Nephron (organoid): Measurements from ENCODE around the gene PADI6.

ENCODE experiments used
- H3K27ac Mint-ChIP-seq, 3 experiments: 2 replicates each; pipeline ENCODE4 v1.8.0; 2020; ENCODE audit warnings: mixed read lengths in 3 of 3, mild to moderate bottlenecking in 2 of 3, moderate library complexity in 1 of 3
- H3K27me3 Mint-ChIP-seq: 2 replicates; pipeline ENCODE4 v1.8.0; 2021; ENCODE audit warnings: low read depth, mild to moderate bottlenecking, moderate library complexity, mixed read lengths
- H3K36me3 Mint-ChIP-seq: 2 replicates; pipeline ENCODE4 v1.8.0; 2020; ENCODE audit warnings: low read depth, mixed read lengths
- H3K4me1 Mint-ChIP-seq: 2 replicates; pipeline ENCODE4 v1.8.0; 2020; ENCODE audit warnings: mixed read lengths
- H3K4me3 Mint-ChIP-seq, 3 experiments: 2 replicates each; pipeline ENCODE4 v1.8.0; 2020; ENCODE audit warnings: mild to moderate bottlenecking in 3 of 3, mixed read lengths in 3 of 3, moderate library complexity in 2 of 3
- H3K9me3 Mint-ChIP-seq: 2 replicates; pipeline ENCODE4 v1.8.0; 2020; ENCODE audit warnings: mixed read lengths
- TF ChIP-seq, protein P1 (sequence below), 3 experiments: fragments of 200-600 bp; sonication (generic); IDR thresholded peaks; one replicate each; pipeline ENCODE4 v1.5.0; 2021; ENCODE audit warnings: antibody characterized with exemption in 3 of 3; ENCODE audit not compliant: unreplicated experiment in 3 of 3

PADI6 gene

DNA sequence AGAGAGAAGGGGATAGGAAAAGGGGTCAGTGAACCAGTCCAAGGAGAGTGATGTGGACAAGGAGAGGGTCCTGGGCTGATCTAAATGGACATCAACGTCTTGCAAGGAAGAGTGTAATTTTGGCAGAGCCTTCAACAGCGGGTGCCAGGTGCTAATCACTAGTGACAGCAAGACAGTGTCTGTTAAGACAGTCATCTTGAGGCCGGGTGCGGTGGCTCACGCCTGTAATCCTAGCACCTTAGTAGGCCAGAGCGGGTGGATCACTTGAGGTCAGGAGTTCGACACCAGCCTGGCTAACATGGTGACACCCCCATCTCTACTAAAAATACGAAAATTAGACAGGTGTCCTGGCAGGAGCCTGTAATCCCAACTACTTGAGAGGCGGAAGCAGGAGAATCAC, 12.2 kb upstream of the PADI6 start:
- no peak overlapping the region for H3K27ac Mint-ChIP-seq
- H3K4me3 Mint-ChIP-seq, result no peak overlapping the region
- H3K27me3 Mint-ChIP-seq, result peaks cover 12% of the 10 kb centered on the region
- no peaks in the 10 kb centered on the region for H3K36me3 Mint-ChIP-seq
- TF ChIP-seq, protein P1, sequence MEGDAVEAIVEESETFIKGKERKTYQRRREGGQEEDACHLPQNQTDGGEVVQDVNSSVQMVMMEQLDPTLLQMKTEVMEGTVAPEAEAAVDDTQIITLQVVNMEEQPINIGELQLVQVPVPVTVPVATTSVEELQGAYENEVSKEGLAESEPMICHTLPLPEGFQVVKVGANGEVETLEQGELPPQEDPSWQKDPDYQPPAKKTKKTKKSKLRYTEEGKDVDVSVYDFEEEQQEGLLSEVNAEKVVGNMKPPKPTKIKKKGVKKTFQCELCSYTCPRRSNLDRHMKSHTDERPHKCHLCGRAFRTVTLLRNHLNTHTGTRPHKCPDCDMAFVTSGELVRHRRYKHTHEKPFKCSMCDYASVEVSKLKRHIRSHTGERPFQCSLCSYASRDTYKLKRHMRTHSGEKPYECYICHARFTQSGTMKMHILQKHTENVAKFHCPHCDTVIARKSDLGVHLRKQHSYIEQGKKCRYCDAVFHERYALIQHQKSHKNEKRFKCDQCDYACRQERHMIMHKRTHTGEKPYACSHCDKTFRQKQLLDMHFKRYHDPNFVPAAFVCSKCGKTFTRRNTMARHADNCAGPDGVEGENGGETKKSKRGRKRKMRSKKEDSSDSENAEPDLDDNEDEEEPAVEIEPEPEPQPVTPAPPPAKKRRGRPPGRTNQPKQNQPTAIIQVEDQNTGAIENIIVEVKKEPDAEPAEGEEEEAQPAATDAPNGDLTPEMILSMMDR (IDR thresholded peaks at IDR 0.05; ENCODE audit: unreplicated experiment in 3 of 3), result no peak
- no peaks in the 10 kb centered on the region for H3K9me3 Mint-ChIP-seq
- no peaks in the 10 kb centered on the region for H3K4me1 Mint-ChIP-seq

DNA sequence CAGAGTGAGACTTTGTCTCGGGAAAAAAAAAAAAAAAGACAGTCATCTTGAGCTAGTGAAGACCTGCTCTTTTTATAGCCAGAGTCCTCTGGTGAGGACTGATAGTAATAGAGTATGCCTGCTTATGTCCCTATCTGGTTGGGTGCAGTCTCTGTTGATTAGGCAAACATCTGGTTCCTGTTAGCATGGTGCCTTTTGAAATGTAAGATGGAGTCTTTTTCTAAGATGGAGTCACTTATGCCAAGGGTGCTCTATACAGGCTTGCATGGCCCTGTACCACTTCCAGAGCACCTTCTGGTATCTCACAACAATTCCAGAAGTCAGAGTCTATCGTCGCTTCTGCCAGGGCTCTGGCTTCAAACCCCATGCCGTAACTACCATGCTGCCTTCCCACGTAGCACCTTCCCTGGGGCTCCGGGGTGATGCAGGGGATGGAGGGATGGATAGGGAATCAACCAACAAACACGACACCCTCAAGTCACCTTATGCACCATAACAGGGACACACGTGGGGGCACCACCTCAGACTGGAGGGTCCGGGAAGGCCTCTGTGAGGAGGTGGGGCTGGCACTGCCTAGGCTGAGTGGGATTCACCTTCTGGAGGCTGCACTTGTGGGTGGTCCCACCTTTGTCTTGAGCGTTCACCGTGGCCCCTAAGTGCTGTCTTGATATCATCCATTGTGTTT, 11.6 kb upstream of the PADI6 start:
- H3K4me3 Mint-ChIP-seq, result no peak overlapping the region

DNA sequence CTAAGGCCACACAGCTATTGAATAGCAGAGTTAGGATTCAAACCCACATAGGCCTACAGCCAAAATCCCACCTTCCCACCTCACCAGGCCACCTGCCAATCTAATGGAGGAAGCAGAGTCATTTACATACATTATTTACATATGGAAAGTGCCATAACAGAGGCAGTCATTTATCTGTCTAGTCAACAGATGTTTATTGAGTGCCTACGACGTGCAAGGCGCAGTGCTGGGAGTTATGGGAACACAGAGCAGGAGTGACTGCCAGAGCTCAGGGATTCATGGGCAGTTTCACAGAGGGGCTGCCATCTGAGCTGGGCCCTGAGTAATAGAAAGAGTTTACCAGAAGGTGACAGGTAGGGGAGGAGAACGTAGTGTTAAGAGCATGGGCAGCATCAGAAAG, 10.3 kb upstream of the PADI6 start:
- Mint-ChIP-seq H3K4me1 (no peaks in the 10 kb centered on the region), H3K27ac (no peak overlapping the region), H3K9me3 (no peaks in the 10 kb centered on the region), H3K4me3 (no peak overlapping the region), H3K36me3 (no peaks in the 10 kb centered on the region), H3K27me3 (peaks cover 21% of the 10 kb centered on the region)
- TF ChIP-seq, protein P1 (IDR thresholded peaks at IDR 0.05; ENCODE audit: unreplicated experiment in 3 of 3), result no peak

More for the DNA sequence above, 11.6 kb upstream of the PADI6 start:
- TF ChIP-seq, protein P1 (IDR thresholded peaks at IDR 0.05; ENCODE audit: unreplicated experiment in 3 of 3), result no peak
- Mint-ChIP-seq H3K27me3 (peaks cover 14% of the 10 kb centered on the region), H3K27ac (no peak overlapping the region), H3K36me3 (no peaks in the 10 kb centered on the region), H3K4me1 (no peaks in the 10 kb centered on the region), H3K9me3 (no peaks in the 10 kb centered on the region)

DNA sequence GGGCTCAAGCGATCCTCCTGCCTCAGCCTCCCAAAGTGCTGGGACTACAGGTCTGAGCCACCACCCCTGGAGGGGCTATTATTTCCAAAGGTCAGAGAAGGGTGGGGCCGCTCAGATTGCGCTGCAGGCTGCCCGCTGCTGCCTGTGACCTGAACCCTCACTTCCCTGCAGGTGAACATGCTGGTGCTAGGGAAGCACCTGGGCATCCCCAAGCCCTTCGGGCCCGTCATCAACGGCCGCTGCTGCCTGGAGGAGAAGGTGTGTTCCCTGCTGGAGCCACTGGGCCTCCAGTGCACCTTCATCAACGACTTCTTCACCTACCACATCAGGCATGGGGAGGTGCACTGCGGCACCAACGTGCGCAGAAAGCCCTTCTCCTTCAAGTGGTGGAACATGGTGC, 8.6 kb upstream of the PADI6 start:
- Mint-ChIP-seq H3K9me3 (no peaks in the 10 kb centered on the region), H3K4me3 (no peak overlapping the region), H3K36me3 (no peaks in the 10 kb centered on the region), H3K27ac (no peak overlapping the region), H3K4me1 (no peaks in the 10 kb centered on the region), H3K27me3 (peaks cover 26% of the 10 kb centered on the region)
- TF ChIP-seq, protein P1 (IDR thresholded peaks at IDR 0.05; ENCODE audit: unreplicated experiment in 3 of 3), result no peak

DNA sequence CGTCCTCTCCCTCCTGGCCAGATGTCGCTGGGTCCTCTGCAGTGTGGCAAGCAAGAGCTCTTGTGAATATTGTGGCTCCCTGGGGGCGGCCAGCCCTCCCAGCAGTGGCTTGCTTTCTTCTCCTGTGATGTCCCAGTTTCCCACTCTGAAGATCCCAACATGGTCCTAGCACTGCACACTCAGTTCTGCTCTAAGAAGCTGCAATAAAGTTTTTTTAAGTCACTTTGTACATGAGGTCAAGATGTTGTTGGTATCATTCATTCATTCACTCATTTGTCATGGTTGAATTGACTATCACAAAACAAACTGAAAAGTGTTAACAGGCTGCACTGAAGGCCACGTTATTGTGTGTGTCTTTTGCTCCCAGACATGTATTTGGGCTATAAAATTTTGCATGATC, 8.2 kb upstream of the PADI6 start:
- Mint-ChIP-seq H3K27me3 (peaks cover 28% of the 10 kb centered on the region), H3K36me3 (no peaks in the 10 kb centered on the region), H3K9me3 (no peaks in the 10 kb centered on the region), H3K27ac (no peak overlapping the region), H3K4me1 (no peaks in the 10 kb centered on the region), H3K4me3 (no peak overlapping the region)
- TF ChIP-seq, protein P1 (IDR thresholded peaks at IDR 0.05; ENCODE audit: unreplicated experiment in 3 of 3), result no peak

DNA sequence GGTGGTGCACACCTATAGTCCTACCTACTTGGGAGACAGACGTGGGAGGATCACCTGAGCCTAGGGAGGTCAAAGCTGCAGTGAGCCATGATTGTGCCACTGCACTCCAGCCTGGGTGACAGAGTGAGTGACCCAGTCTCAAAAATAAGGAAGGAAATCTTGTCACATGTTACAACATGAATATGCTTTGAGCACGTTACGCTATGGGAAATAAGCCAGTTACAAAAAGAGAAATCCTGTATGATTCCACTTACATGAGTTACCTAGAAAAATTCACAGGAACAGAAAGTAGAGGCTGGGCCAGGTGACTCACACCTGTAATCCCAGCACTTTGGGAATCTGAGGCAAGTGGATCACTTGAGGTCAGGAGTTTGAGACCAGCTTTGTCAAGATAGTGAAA, 6.7 kb upstream of the PADI6 start:
- H3K9me3 Mint-ChIP-seq, result no peaks in the 10 kb centered on the region
- H3K27ac Mint-ChIP-seq, result no peak overlapping the region
- no peak overlapping the region for H3K4me3 Mint-ChIP-seq
- H3K36me3 Mint-ChIP-seq, result no peaks in the 10 kb centered on the region
- H3K4me1 Mint-ChIP-seq, result no peaks in the 10 kb centered on the region
- peaks cover 28% of the 10 kb centered on the region for H3K27me3 Mint-ChIP-seq
- TF ChIP-seq, protein P1 (IDR thresholded peaks at IDR 0.05; ENCODE audit: unreplicated experiment in 3 of 3), result no peak
